IMR-90 (cell line): ENCODE data around the gene ABHD16A. TPM values are rescaled to one million over a fixed set of nuclear protein-coding genes. Genes with fewer than 3 reads are reported as not detected.

Source experiments
- ATAC-seq: fragments of 200-7000 bp; cut with Tn5 transposase; 2 replicates; pipeline ENCODE4 v1.9.1; 2020; ENCODE audit warnings: low read depth, mild to moderate bottlenecking, moderate library complexity
- BruUV-seq: library from RNA; stranded (reverse); fragments of 400-500 nt; replicated peaks from 2 replicates; lab custom pipeline; 2021; lab: Mats Ljungman, UMichigan
- CTCF ChIA-PET: fragments of 300-600 bp; formaldehyde crosslinking; extraction: SDS; loops from one replicate; lab custom pipeline; 2021; ENCODE audit warnings: antibody characterized with exemption; lab: Yijun Ruan, JAX
- POLR2A ChIA-PET: fragments of 300-600 bp; sonication (Branson Sonifier 250); formaldehyde crosslinking; loops from one replicate; lab custom pipeline; 2022; ENCODE audit warnings: antibody characterized with exemption; ENCODE audit not compliant: unreplicated experiment; lab: Charles Lee
- DNase-seq: peaks from one replicate; pipeline ENCODE4 v3.0.0; 2013
- H2AFZ ChIP-seq: replicated peaks from 2 replicates; pipeline ENCODE3; 2013; ENCODE audit warnings: low read length, mild to moderate bottlenecking; ENCODE audit not compliant: poor library complexity
- H2AK5ac ChIP-seq: 2 replicates; pipeline ENCODE4 v1.6.1; 2013; ENCODE audit warnings: low read depth, low read length, inconsistent platforms
- H2AK9ac ChIP-seq: replicated peaks from 2 replicates; pipeline ENCODE3; 2013; ENCODE audit warnings: mild to moderate bottlenecking, low read depth, low read length, moderate library complexity; ENCODE audit not compliant: poor library complexity
- H2BK120ac ChIP-seq: 2 replicates; pipeline ENCODE4 v1.6.1; 2013; ENCODE audit warnings: low read depth, low read length, inconsistent platforms
- H2BK15ac ChIP-seq: 3 replicates; pipeline ENCODE4 v1.6.1; 2013; ENCODE audit warnings: low read depth, low read length, inconsistent platforms
- H2BK20ac ChIP-seq: 2 replicates; pipeline ENCODE4 v1.6.1; 2013; ENCODE audit warnings: low read depth, mild to moderate bottlenecking, inconsistent platforms, low read length, moderate library complexity
- H2BK5ac ChIP-seq: 2 replicates; pipeline ENCODE4 v1.6.1; 2013; ENCODE audit warnings: mild to moderate bottlenecking, low read depth, low read length, inconsistent platforms; ENCODE audit not compliant: poor library complexity, severe bottlenecking
- H3K14ac ChIP-seq: replicated peaks from 2 replicates; pipeline ENCODE4 v1.6.1; 2013; ENCODE audit warnings: low read depth, low read length, inconsistent platforms
- H3K18ac ChIP-seq: 2 replicates; pipeline ENCODE4 v1.6.1; 2013; ENCODE audit warnings: low read depth, low read length, control low read depth
- H3K23ac ChIP-seq: 2 replicates; pipeline ENCODE4 v1.6.1; 2013; ENCODE audit warnings: low read depth, low read length, inconsistent platforms
- H3K27ac ChIP-seq: 2 replicates; pipeline ENCODE4 v1.5.1; 2013; ENCODE audit warnings: mild to moderate bottlenecking, control low read depth, low read length; ENCODE audit not compliant: insufficient read depth
- H3K27me3 ChIP-seq: 2 replicates; pipeline ENCODE4 v1.6.1; 2013; ENCODE audit warnings: low read length; ENCODE audit not compliant: control insufficient read depth, insufficient read depth
- H3K36me3 ChIP-seq: 2 replicates; pipeline ENCODE4 v1.6.1; 2013; ENCODE audit warnings: low read length, mixed read lengths; ENCODE audit not compliant: control insufficient read depth, insufficient read depth
- H3K4ac ChIP-seq: 2 replicates; pipeline ENCODE4 v1.6.1; 2013; ENCODE audit warnings: low read depth, low read length, inconsistent platforms
- H3K4me1 ChIP-seq: 2 replicates; pipeline ENCODE4 v1.6.1; 2013; ENCODE audit warnings: low read length, mixed read lengths; ENCODE audit not compliant: control insufficient read depth, insufficient read depth
- H3K4me2 ChIP-seq: 2 replicates; pipeline ENCODE4 v1.6.1; 2013; ENCODE audit warnings: low read depth, mild to moderate bottlenecking, control low read depth, low read length, moderate library complexity
- H3K4me3 ChIP-seq: 2 replicates; pipeline ENCODE4 v1.5.1; 2013; ENCODE audit warnings: low read depth, mild to moderate bottlenecking, control low read depth, low read length, moderate library complexity; ENCODE audit not compliant: insufficient read depth
- H3K56ac ChIP-seq: 2 replicates; pipeline ENCODE4 v1.6.1; 2013; ENCODE audit warnings: low read length, inconsistent platforms; ENCODE audit not compliant: insufficient read depth; ENCODE audit errors: extremely low read depth
- H3K79me1 ChIP-seq, 2 experiments: 2 replicates each; pipeline ENCODE4 v1.6.1; 2013; ENCODE audit warnings: low read length in 2 of 2, inconsistent platforms in 1 of 2, low read depth in 1 of 2
- H3K9ac ChIP-seq: 2 replicates; pipeline ENCODE4 v1.6.1; 2013; ENCODE audit warnings: low read depth, low read length, control low read depth
- H3K9me1 ChIP-seq: 2 replicates; pipeline ENCODE4 v1.6.1; 2013; ENCODE audit warnings: low read length, inconsistent platforms; ENCODE audit not compliant: insufficient read depth
- H3K9me3 ChIP-seq: 2 replicates; pipeline ENCODE4 v1.6.1; 2013; ENCODE audit warnings: low read length; ENCODE audit not compliant: control insufficient read depth, insufficient read depth
- H4K20me1 ChIP-seq: 2 replicates; pipeline ENCODE4 v1.6.1; 2013; ENCODE audit warnings: low read length, inconsistent platforms; ENCODE audit not compliant: insufficient read depth
- H4K5ac ChIP-seq: 2 replicates; pipeline ENCODE4 v1.6.1; 2013; ENCODE audit warnings: mild to moderate bottlenecking, low read depth, low read length, control low read depth
- H4K8ac ChIP-seq, 2 experiments: 2 replicates each; pipeline ENCODE4 v1.6.1; 2013; ENCODE audit warnings: low read depth in 2 of 2, low read length in 2 of 2, control low read depth in 1 of 2, inconsistent platforms in 1 of 2
- H4K91ac ChIP-seq: 2 replicates; pipeline ENCODE4 v1.6.1; 2013; ENCODE audit warnings: low read depth, low read length, inconsistent platforms; ENCODE audit not compliant: insufficient read depth
- BHLHE40 ChIP-seq: fragments of 150-350 bp; IDR thresholded peaks from 2 replicates; pipeline ENCODE4 v1.6.1; 2016; ENCODE audit warnings: mild to moderate bottlenecking, low read depth, low read length
- CEBPB ChIP-seq: IDR thresholded peaks from 2 replicates; pipeline ENCODE4 v1.6.1; 2012; ENCODE audit warnings: low read depth, low read length, improper control_type of control experiment
- CHD1 ChIP-seq: IDR thresholded peaks from 2 replicates; pipeline ENCODE4 v1.6.1; 2012; ENCODE audit warnings: low read depth, low read length, improper control_type of control experiment
- FOS ChIP-seq: fragments of 150-350 bp; IDR thresholded peaks from 2 replicates; pipeline ENCODE4 v1.6.1; 2016; ENCODE audit warnings: low read depth, low read length
- MAFK ChIP-seq: IDR thresholded peaks from 2 replicates; pipeline ENCODE4 v1.6.1; 2012; ENCODE audit warnings: low read depth, low read length, improper control_type of control experiment
- MAZ ChIP-seq: IDR thresholded peaks from 2 replicates; pipeline ENCODE4 v1.6.1; 2012; ENCODE audit warnings: low read depth, mild to moderate bottlenecking, low read length, improper control_type of control experiment, moderate library complexity, borderline replicate concordance
- MXI1 ChIP-seq: IDR thresholded peaks from 2 replicates; pipeline ENCODE4 v1.6.1; 2012; ENCODE audit warnings: low read depth, mild to moderate bottlenecking, low read length, moderate library complexity, borderline replicate concordance
- NFE2L2 ChIP-seq: fragments of 150-350 bp; IDR thresholded peaks from 2 replicates; pipeline ENCODE4 v1.6.1; 2016; ENCODE audit warnings: low read depth, mild to moderate bottlenecking, low read length
- POLR2A ChIP-seq: IDR thresholded peaks from 2 replicates; pipeline ENCODE4 v1.6.1; 2012; ENCODE audit warnings: mild to moderate bottlenecking, low read depth, low read length
- RAD21 ChIP-seq: IDR thresholded peaks from 2 replicates; pipeline ENCODE4 v1.6.1; 2012; ENCODE audit warnings: low read length, improper control_type of control experiment
- RCOR1 ChIP-seq: IDR thresholded peaks from 2 replicates; pipeline ENCODE4 v1.6.1; 2012; ENCODE audit warnings: mild to moderate bottlenecking, low read length, improper control_type of control experiment; ENCODE audit not compliant: insufficient replicate concordance
- RFX5 ChIP-seq: IDR thresholded peaks from 2 replicates; pipeline ENCODE4 v1.8.0; 2012; ENCODE audit warnings: low read depth, mild to moderate bottlenecking, low read length, moderate library complexity
- WGBS, 2 experiments: methylation state at CpG; one replicate each; pipeline versions ENCODE4 v1.1.5 to v1.1.7; 2013; ENCODE audit warnings: missing lambda C conversion rate in 2 of 2; ENCODE audit not compliant: insufficient read length in 1 of 2; ENCODE audit errors: extremely low coverage in 2 of 2; 5-methylcytosine and 5-hydroxymethylcytosine counted together
- dilution Hi-C: fragments of 300-500 bp; cut with HindIII; formaldehyde crosslinking; loops from one replicate; pipeline ENCODE4 v1.14.3; 2018; ENCODE audit warnings: low sequenced_read_pairs; ENCODE audit not compliant: unreplicated experiment
- in situ Hi-C: fragments of 300-500 bp; cut with MboI; formaldehyde crosslinking; loops from 3 replicates; pipeline ENCODE4 v1.14.3; 2019; ENCODE audit warnings: low sequenced_read_pairs, inconsistent platforms, mixed read lengths
- intact Hi-C: fragments of 100-400 bp; cut with micrococcal nuclease; formaldehyde crosslinking; loops from 2 replicates; pipeline ENCODE4 v1.10.0; 2022
- polyA plus RNA-seq, 3 experiments: library from polyadenylated mRNA; depleted of rRNA; stranded (reverse); fragments of >200 nt; gene quantifications; 2 replicates each; pipeline ENCODE4 v1.2.3, GENCODE V29; 2012; ENCODE audit warnings: low replicate concordance in 1 of 3
- total RNA-seq: library from RNA; depleted of rRNA; stranded (reverse); fragments of >200 nt; gene quantifications from 2 replicates; pipeline ENCODE4 v1.2.3, GENCODE V29; 2012
- TF ChIP-seq, protein P1 (sequence below): fragments of 150-350 bp; IDR thresholded peaks from 2 replicates; pipeline ENCODE4 v1.6.1; 2017; ENCODE audit warnings: mild to moderate bottlenecking, antibody characterized with exemption, low read length, low read depth
- TF ChIP-seq, protein P2 (sequence below): fragments of 150-350 bp; IDR thresholded peaks from 2 replicates; pipeline ENCODE4 v1.6.1; 2016; ENCODE audit warnings: low read depth, mild to moderate bottlenecking, low read length, moderate library complexity, borderline replicate concordance

Gene ABHD16A
- total and polyA plus RNA-seq, 2 of the 4 experiments (the other 2 are of a cell fraction): 31.5 to 35.1 TPM

DNA sequence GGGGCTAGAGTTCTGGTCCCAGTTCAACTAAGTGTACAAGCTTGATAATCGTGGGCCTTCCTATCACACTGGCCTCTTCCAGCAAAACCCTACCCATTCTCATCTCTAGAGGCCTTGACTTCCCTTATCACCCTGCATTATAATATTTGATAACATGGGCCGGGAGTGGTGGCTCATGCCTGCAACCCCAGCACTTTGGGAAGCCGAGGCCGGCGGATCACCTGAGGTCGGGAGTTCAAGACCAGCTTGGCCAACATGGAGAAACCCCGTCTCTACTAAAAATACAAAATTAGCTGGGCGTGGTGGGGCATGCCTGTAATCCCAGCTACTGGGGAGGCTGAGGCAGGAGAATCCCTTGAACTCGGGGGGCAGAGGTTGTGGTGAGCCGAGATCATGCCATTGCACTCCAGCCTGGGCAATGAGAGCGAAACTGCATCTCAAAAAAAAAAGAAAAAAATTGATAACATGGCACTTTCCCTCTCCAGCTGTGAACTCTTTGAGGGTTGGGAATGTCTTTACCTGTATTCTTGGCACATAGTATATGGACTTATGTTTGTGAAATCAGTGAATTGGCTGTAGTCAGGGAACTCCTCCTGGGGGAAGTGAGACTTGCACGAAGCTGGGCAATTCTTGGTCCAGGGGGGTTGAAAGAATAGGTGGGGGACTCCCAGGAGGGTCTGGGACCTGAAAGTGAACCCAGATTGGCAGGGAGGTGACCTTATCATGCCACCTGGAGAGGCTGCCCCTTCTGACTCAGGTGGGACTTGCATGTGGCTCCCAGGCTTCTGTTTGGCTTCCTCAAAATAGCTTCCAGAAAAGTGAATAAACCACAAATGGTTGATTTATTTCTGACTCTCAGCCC is 41.6 kb downstream of the ABHD16A start:
- H2AK9ac ChIP-seq: peak overlapping the region; percentile 53
- peaks cover 15% of the 10 kb centered on the region for H3K36me3 ChIP-seq
- H2AFZ ChIP-seq: peak overlapping the region; percentile 88
- no peak overlapping the region for H2BK20ac ChIP-seq
- POLR2A ChIA-PET: interaction anchor here (0.6 to 1.2 kb wide), 3 partner anchors 10 to 42 kb away, joined by 3 to 11 read pairs (median 3); partner anchors contain the start of genes ABHD16A and BAG6
- no peak overlapping the region for H2BK15ac ChIP-seq
- no peak overlapping the region for H3K4me3 ChIP-seq
- CTCF ChIA-PET: interaction anchor here (0.6 kb wide), 1 partner anchor 115 kb away, joined by 3 read pairs; the partner anchor contains the start of gene ATP6V1G2
- no peaks in the 10 kb centered on the region for H3K9me3 ChIP-seq
- H3K4me2 ChIP-seq: peak overlapping the region; percentile 82
- no peaks in the 10 kb centered on the region for H3K27me3 ChIP-seq
- peaks cover 23 to 81% of the 10 kb centered on the region in 2 experiments; a peak in 3 of 4 replicates for H3K79me1 ChIP-seq
- peak overlapping the region; percentile 63 for H3K9ac ChIP-seq
- H3K9me1 ChIP-seq: peaks cover 17% of the 10 kb centered on the region; the same call in 1 of the 2 replicates
- no TSS peak for BruUV-seq
- WGBS, 2 experiments: 100% methylated on average over 1 of the region's 12 CpGs; no CpG with 5 or more reads in 1 of the 2 experiments
- ATAC-seq (no peak), DNase-seq (no peak)
- dilution Hi-C loops: no loop called here
- peak overlapping the region; percentile 42 for H2BK5ac ChIP-seq
- peaks cover 17% of the 10 kb centered on the region for H4K20me1 ChIP-seq
- H2BK120ac ChIP-seq: no peak overlapping the region
- H3K18ac ChIP-seq: no peak overlapping the region
- in situ Hi-C loops: no loop called here
- no peak overlapping the region for H3K56ac ChIP-seq
- H4K8ac ChIP-seq: peak overlapping the region; percentile 75 to 95; a peak in 3 of 4 replicates
- intact Hi-C loops: loop anchor here (5.0 kb wide), 1 partner anchor 171 kb away; no protein-coding TSS in a partner anchor
- peak overlapping the region; percentile 68; the same call in 1 of the 2 replicates for H3K27ac ChIP-seq
- H3K14ac ChIP-seq: peak overlapping the region; percentile 57
- H3K4ac ChIP-seq: peak overlapping the region; percentile 78
- H2AK5ac ChIP-seq: no peak overlapping the region; the same call in 1 of the 2 replicates
- peak overlapping the region; percentile 55; the same call in 1 of the 2 replicates for H3K23ac ChIP-seq
- H4K91ac ChIP-seq: peak overlapping the region; percentile 41
- no peak overlapping the region for H4K5ac ChIP-seq
- H3K4me1 ChIP-seq: peaks cover 21% of the 10 kb centered on the region
- TF ChIP-seq NFE2L2 (no peak), RAD21 (no peak), MAZ (no peak), CHD1 (no peak), MXI1 (no peak), CEBPB (no peak), RFX5 (no peak), RCOR1 (no peak), POLR2A (no peak), MAFK (no peak), BHLHE40 (no peak), FOS (no peak)
- TF ChIP-seq, protein P1, sequence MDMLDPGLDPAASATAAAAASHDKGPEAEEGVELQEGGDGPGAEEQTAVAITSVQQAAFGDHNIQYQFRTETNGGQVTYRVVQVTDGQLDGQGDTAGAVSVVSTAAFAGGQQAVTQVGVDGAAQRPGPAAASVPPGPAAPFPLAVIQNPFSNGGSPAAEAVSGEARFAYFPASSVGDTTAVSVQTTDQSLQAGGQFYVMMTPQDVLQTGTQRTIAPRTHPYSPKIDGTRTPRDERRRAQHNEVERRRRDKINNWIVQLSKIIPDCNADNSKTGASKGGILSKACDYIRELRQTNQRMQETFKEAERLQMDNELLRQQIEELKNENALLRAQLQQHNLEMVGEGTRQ: no peak
- TF ChIP-seq, protein P2, sequence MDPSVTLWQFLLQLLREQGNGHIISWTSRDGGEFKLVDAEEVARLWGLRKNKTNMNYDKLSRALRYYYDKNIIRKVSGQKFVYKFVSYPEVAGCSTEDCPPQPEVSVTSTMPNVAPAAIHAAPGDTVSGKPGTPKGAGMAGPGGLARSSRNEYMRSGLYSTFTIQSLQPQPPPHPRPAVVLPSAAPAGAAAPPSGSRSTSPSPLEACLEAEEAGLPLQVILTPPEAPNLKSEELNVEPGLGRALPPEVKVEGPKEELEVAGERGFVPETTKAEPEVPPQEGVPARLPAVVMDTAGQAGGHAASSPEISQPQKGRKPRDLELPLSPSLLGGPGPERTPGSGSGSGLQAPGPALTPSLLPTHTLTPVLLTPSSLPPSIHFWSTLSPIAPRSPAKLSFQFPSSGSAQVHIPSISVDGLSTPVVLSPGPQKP: no peak
